Hypothalamus (tissue), 51 donors: ENCODE data around the gene PSMC4.

Experiments used
- DNase-seq, 51 donors: peaks; one replicate each; lab custom pipeline; 2025; lab: John Stamatoyannopoulos, UW

PSMC4 gene

DNA sequence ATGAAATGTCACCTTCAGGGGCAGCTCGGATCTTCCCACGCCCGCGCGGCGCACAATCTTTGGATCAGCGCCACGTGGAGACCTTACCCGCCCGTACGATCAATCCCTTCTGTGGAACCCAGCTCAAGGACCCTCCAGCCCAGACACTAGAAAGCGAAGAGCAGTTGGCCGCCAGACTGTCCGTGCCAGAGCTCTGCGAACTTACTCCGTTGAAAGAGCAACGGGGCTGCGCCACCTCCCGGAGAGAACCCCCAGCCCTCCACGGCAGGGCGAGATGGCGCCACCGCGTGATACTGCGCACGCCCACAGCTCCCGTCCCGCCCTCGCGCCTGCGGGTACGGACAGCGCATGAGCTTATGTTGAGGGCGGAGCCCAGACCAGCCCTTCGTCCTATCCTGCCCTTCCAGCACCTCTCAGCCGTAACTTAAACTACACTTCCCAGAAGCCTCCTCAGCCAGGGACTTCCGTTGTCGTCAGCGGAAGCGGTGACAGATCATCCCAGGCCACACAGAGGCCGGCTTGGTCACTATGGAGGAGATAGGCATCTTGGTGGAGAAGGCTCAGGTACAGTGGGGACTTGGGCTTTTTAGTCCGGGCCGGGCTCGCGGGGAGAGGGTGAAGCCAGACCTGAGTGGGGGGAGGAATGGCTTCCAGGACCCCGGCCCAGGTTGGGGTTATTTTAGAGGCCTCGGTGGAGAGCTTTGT is at the start of gene PSMC4:
Gene PSMC4 (plus strand): TSS at position 491 of the 705 bp plus-strand sequence. CDS start 38 bp downstream, at position 529.
- DNase-seq = peak; percentile 65 to 99 (median 97)

DNA sequence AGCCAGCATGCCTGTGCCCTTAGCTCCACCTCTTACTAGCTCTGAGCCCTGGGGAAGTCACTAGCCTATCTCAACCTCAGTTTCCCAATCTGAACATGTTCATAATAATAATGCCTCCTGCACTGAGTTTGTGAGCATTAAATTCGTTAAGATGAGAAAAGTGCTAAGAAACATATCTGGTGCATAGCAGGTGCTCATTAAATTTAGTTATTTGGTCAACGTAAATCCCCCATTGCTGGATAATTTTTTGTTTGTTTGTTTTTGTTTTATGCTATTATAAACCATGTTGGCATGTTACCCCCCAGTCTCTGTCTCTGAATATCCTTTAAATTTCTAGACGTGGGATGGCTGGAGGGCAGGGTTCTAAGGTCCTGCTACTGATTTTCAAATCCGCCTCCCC is 47.1 kb upstream of the PSMC4 start:
- DNase-seq = no peak

DNA sequence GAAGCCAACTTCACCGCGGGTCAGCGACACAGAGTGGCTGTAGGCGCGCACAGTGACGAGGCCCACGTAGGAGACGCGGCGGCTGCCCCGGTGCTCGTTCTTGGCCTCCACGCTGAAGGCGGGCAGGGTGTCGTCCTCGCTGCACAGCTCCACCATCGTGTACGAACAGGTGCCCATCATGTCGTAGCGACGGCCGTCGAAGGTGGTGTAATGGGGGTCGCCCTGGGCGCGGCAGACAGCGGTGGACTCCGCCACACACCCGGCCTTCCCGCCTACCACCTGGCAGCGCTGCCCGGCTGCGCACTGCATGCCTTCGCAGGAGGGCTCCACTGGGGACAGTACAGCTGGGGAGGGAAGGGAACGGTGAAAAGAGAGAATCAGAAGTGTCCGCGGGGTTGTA is 46.6 kb upstream of the PSMC4 start:
- no peak for DNase-seq

DNA sequence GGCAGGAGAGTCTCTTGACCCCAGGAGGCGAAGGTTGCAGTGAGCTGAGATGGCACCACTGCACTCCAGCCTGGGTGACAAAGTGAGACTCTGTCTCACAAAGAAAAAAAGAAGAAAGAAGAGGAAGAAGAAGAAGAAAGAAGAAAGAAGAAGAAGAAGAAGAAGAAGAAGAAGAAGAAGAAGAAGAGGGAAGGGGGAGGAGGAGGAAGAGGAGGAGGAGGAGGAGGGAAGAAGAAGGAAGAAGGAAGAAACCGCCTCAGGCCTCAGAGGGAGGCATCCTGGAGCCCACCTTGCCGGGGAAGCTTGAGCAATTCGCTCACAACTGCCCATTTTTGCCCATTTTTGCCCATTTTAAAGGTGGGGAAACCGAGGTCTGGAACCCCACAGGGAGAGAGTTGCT is 46.0 kb upstream of the PSMC4 start:
- DNase-seq = no peak

DNA sequence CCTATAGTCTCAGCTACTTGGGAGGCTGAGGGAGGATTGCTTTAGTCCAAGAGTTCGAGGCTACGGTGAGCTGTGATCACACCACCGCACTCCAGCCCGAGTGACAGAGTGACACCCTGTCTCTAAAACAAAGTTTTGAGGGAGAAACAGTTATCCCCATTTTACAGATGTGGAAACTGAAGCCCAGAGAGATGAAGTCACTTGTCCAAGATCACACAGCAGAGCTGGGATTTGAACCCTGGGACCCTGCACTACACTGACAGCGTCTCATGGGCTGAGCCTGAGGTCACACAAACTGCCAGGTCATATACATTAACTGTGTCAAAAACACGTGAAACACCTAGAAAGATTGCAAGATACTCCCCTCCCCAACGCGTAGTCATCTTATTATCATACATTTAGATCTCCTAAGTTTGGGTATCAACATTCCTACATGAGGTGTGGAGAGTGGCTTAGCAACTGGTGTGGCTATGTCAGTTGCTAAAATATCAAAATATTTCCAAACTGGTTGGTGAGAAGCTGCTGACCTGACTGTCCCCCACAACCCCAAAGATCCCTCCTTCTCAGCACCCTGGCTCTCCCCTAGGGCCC is 44.7 kb upstream of the PSMC4 start:
- no peak for DNase-seq

DNA sequence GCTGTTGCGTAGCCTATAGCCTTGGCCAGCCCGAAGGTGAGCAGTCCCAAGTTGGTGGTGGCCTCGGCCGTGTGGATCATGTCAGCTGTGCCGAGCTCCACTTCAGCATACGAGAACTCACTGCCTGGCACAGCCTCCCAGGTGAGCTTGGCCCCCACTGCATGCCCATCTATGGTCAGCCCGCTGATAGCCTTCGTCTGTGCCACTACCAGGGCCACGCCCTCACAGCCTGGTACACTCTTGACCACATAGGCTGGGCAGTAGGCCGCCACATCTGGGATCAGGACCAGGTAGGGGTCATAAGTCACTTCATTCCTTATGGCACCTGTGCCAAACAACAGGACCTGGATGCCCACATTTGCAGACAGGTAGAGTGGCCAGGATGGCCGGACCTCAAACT is 43.9 kb upstream of the PSMC4 start:
- no peak for DNase-seq

DNA sequence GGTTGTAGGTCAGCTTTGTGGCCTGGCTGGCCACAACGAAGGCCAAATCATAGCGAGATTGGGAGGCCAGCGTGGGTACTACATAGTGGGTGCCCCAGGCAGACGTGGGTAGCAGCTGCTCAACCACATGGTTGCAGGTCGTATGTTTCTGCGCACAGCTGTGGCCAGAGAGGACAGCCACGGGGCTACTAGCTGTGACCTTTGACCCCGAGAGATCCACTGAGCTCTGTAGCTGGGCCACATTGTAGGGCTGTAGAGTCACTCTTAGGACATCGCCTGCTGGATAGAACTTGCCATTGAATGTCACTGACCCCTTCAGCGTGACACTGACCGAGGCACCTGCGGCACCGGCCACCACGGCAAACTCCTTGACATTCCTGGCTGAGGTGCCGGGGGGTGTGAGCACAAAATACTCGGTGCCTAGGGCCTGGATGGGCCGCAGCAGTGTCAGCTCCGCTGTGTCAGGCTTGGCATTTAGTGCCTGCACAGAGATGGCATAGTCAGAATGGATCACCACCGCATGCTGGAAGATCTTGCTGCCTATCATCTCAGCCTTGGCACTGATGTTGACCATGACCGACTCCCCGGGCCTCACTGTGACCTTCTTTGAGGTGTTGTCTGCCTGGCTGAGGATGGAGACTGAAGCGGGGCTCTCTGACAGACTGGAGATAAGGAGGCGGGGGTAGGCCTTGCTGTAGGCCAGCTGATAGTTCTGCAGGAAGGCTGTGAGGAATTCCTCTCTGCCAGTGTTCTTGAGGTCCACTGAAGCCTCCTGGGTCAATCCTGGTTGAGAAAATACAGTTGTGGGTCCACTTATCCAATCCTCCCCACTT is 43.2 kb upstream of the PSMC4 start:
- no peak for DNase-seq

DNA sequence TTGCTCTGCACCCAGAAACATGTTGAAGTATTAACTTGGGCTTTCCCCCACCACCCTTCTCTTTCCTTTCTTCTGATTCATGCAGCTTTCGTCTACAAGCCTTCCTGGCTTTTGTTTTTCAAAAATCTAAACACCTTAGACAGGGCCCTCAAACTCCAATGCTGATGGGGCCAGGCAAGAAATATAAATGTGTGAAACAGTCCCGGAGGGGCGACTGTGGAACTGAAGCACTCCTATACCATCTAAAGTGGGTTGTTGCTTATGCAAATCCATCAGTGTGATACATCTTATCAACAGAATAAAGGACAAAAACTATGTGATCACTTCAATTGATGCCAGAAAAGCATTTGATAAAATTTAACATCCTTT is 42.6 kb upstream of the PSMC4 start:
- no peak for DNase-seq

DNA sequence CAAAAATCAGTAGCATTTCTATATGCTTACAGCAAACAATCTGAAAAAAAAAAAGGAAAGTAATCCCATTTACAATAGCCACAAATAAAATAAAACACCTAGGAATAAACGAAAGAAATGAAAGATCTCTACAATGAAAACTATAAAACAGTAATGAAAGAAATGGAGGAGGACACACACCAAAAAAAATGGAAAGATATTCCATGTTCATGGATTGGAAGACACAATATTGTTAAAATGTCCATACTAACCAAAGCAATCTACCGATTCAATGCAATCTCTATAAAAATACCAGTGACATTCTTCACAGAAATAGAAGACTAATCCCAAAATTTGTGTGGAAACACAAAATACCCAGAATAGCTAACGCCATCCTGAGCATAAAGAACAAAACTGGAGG is 41.2 kb upstream of the PSMC4 start:
- DNase-seq = no peak

DNA sequence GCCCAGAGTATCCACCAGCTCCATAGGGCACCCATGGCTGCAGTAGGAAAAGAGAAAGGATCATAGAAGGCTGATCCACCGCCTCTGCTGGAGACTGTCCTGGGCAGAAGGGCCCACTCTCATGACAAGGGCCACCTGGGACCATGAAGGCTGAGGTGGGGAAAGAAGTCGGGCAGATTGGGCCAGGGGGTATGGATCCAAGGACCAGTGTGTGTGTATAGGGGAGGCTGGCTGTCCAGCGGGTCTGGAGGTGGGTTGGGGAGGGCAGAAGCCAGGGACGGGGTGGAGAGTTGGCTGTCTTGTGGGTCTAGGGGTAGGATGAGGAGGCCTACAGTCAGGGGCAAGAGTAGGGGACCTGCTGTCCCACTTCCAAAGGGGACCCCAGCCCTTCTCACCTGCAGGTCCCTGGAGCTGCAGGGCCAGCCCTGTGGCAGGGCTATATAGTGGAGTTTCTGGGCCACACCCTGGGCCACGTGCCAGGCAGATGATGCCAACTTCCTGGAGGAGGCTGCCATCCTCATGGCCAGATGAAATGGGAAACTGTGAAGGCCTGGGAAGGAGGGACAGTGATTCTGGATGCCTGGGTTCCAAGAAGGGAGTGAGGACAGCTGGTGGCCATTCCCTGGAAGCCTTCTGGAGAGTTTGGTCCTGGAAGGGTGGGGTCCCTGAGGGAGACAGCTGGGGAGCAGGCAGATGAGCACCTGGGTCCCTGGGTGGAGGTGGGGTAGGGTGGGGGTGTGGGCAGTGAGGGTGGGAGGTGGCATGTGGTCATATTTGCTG is 36.2 kb upstream of the PSMC4 start, which contains the start of gene FCGBP:
Gene FCGBP (minus strand): TSS at position 51 of the 780 bp plus-strand sequence.
- DNase-seq = no peak

DNA sequence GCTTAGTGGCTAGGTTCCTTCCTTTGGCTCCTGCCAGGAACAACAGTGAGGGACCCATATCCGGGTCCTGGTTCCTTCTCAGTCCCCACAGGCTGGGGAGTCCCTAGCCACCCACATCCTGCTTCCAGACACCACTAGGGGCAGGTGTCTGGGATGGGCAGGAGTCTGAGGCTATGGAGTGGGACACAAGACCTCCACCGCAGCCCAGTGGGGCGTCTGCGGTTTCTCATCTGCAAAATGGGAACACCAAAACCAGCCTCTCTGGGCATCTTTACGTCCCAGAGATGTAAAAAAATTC is 35.7 kb upstream of the PSMC4 start:
- DNase-seq = no peak

DNA sequence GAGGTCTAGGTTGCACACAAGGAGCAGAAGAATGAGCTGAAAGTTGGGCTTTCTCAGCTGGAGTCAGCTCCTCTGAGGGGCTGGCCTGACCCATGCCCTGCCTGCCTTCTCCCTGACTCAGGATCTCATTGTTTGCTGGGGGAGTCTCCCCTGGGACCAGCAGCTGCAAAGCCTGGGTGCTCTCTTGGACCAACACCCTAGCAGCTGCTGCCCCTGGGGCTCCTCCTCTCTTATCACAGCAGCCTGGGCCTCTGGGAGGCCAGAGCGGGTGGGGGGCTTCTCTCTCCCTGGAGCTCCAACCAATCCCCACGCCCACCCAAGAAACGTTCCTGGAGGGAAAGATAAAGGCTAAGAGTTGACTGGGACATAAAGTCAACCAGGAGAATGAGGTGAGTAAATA is 34.9 kb upstream of the PSMC4 start:
- DNase-seq = no peak

DNA sequence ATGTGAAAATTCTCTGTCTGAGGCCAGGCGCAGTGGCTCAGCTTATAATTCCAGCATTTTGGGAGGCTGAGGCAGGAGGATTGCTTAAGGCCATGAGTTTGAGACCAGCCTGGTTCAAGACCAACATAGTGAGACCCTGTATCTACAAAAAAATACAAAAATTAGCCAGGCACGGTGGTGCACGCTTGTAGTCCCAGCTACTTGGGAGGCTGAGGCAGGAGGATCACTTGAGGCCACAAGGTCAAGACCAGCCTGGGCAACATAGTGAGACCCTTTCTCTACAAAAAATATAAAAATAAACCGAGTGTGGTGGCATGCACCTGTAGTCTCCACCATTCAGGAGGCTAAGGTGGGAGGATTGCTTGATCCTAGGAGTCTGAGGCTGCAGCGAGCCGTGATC is 34.3 kb upstream of the PSMC4 start:
- DNase-seq = no peak

DNA sequence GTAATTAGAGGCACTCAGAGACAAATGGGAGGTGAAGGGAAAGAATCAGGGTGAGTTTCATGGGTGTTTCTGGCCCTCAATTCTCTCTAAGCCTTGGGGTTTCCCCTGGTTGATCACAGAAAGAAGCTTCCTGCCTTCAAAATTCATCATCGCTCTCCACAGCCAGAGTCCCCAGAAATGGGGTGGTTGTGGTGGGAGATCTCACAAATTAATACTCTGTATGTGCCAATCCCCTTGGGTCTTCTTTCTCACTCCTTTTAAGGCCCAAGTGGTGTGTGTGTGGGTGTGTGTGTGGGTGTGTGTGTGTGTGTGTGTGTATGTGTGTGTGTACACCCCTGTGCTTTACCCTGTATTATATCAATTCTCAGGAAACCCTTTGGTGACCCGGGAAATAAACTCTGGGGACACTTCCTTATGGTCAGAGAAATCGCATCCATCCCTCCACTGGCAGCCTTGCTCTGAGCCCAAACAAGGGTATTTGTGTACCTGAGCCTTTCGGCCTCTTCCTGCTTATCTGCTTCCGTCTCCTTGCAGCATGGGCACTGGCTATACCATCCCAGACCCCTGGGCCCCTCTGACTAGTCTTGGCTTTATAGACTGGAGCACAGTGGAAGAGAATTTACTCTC is 33.8 kb upstream of the PSMC4 start:
- DNase-seq = no peak

DNA sequence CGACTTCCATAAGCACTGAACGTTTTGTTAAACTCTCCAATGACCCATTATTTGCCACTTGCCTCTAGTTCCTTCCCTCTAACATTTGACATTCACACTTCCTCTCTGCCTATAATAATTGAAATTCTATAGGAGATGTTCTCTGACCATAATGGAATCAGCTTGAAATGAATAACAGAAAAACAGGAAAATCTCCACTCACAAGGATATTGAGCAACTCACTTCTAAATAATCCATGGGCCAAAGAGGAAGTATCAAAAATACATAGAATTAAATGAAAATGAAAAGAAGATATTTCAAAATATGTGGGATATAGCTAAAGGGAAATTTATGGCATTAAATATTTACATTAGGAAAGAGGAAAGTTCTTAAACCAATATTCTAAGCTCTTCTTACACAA is 33.2 kb upstream of the PSMC4 start:
- no peak for DNase-seq

DNA sequence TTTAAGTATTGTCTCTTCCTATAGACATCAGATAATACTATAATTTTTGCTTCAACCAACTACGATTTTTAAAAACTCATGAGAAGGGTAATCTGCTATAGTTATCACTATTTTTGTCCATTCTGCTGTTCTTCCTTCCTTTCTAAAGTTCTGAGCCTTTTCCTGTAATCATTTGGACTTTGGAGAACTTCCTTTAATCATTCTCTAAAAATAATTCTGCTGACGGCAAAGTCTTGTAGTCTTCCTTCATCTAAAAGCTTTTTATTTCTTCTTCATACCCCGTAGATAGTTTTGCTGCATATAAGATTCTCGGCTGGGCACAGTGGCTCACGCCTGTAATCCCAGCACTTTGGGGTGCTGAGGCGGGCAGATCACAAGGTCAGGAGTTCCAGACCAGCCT is 31.4 kb upstream of the PSMC4 start:
- no peak for DNase-seq

DNA sequence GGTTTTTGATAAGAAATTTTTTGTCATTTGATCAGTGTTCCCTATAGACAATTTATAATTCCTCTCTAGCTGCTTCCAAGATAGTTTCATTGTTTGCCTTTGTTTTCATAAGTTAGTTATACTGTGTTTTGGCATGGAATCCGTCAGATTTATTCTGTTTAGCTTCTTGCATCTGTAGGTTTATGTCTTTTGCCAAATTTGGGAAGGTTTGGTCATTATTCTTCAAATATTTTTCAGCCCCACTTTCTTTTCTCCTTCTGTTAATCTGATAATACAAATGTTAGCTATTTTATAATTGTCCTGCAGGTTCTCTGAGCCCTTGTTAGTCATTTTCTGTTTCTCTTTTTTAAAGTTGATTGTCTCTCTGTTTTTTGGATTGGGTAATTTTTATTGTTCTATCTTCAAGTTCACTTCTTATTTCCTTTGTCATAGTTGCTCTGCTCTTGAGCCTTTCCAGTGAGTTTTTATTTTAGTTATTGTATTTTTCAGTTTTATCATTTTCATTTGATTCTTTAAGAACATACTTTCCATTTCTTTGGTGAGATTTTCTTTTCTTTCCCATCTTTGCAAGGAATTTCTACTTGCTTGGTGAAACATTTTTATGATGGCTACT is 30.6 kb upstream of the PSMC4 start:
- no peak for DNase-seq

DNA sequence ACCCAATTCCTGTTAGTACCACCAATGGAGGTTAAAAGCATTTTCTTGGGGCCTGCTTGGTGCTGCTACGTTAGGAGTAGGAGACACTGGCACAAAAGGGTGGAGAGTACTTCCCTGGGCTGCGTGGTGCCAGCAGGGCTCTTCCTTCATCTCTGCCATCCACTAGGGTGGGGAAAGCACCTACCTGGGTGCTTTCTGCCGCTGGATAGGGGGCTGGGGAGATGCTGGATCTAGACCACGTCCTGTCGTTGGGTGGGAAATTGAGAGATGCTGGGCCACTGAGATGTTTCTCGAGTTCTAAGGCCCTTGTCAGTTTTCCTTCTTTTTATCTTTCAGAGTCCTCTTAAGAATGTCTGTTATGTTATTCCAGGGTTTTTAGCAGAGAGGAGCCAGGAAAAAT is 29.8 kb upstream of the PSMC4 start:
- no peak for DNase-seq

DNA sequence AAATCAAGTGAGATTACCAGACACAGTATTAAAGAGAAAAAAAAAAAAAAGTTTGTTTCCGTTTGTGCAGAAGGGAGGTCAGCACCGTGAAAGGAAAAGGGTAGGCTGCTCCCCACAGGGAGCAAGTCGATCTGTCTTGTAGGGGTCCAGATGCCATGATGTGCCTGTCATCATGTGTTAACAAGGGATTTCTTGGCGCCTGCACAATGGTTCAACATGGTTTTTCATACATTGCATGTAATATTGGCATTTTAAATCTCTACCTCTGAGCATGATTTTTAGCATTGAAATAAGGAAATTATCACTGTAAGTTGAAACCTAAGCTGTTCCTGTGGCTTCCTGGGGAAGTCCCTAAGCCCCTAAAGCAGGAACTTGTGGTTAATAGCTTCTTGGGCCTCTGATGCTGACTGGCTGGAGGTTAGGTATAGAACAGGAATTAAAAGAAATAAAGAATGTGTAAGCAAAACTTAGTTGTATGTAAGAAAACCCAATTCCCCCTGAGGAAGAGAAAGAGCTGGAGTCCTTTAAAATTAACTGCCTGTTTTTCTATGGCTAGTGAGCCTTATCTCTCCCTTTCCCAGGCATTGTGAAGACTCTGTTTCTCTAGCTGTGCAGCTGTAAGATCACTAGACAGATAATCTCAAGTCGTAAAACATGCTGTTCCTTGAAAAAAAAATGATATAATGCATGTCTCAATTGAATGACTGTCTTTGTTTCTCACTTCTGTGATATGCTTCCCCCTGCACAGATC is 29.2 kb upstream of the PSMC4 start:
- DNase-seq = peak in 2 of 51 donors; percentile 2 to 5

DNA sequence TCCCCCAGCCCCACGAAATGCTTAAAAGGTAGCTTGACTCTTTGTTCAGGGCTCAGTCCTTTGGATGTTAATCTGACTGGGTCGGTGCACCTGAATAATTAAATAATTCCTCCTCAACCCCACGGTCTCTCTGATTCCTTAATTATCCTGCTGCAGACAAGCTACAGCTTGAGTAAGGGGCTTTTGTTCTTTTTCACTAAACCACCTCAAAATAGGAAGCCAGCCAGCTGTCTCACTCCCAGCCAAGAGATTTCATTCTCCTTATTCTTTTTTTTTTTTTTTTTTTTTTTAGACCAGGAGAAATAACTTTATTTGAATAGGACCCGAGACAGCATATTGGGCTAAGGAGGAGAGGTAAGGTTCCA is 28.6 kb upstream of the PSMC4 start:
- DNase-seq = no peak
